Breast epithelium (tissue), 3 donors: Measurements from ENCODE around the gene AHSP.
"Not testable (repeated sequence)": the region's sequence is repeated elsewhere in the genome, so short reads cannot be mapped to it uniquely, and the experiment has no call there.

Source experiments
- CTCF ChIP-seq, 3 donors: fragments of 450-650 bp; IDR thresholded peaks; one replicate each; pipeline ENCODE4 v1.5.1; 2016 to 2017; ENCODE audit warnings: antibody characterized with exemption in 3 of 3, mild to moderate bottlenecking in 3 of 3, moderate library complexity in 3 of 3
- POLR2A ChIP-seq: fragments of 450-650 bp; IDR thresholded peaks from one replicate; pipeline ENCODE4 v1.6.1; 2016; ENCODE audit warnings: antibody characterized with exemption, mild to moderate bottlenecking, moderate library complexity
- POLR2AphosphoS5 ChIP-seq, 3 donors: sonication (generic); formaldehyde crosslinking; IDR thresholded peaks; one replicate each; pipeline ENCODE4 v1.6.1; 2017; ENCODE audit warnings: antibody characterized with exemption in 3 of 3

DNA sequence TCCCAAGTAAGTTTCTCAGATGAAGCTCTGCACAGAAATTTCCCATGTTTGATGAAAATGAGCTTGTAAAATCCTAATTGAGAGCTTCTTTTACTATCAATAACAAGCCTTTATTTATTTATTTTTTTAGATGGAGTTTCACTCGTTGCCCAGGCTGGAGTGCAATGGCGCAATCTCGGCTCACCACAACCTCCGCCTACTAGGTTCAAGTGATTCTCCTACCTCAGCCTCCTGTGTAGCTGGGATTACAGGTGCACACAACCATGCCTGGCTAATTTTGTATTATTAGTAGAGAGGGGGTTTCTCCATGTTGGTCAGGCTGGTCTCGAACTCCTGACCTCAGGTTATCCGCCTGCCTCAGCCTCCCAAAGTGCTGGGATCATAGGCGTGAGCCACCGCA, 24.1 kb upstream of the AHSP start:
- not testable (repeated sequence) for TF ChIP-seq CTCF (IDR thresholded peaks at IDR 0.05); POLR2A; POLR2AphosphoS5 (IDR thresholded peaks at IDR 0.05)
